K562 (cell line): ENCODE measurements around the gene KLHL29. TPM values are rescaled to one million over a fixed set of nuclear protein-coding genes. Genes with fewer than 3 reads are reported as not detected.

Experiments
- ATAC-seq: fragments of 200-7000 bp; cut with Tn5 transposase; 3 replicates; pipeline ENCODE4 v1.9.1; 2020; ENCODE audit warnings: moderate library complexity
- BruUV-seq: library from RNA; stranded (reverse); fragments of 400-500 nt; replicated peaks from 2 replicates; lab custom pipeline; 2021; lab: Mats Ljungman, UMichigan
- CTCF ChIA-PET: fragments of 300-600 bp; formaldehyde crosslinking; extraction: SDS; loops from one replicate; lab custom pipeline; 2021; ENCODE audit warnings: low intra/inter-chr PET ratio; lab: Yijun Ruan, JAX
- POLR2A ChIA-PET: fragments of 300-600, 350-650 bp; sonication (Branson Sonifier 250); formaldehyde crosslinking; extraction: SDS; loops from one replicate; lab custom pipeline; 2021; ENCODE audit warnings: antibody characterized with exemption, inconsistent platforms; lab: Yijun Ruan, JAX
- DNase-seq, 4 experiments: peaks; one replicate each; pipeline versions ENCODE4 v3.0.0 to v3.0.0-alpha.2; 2011 to 2018; ENCODE audit warnings: low spot score in 3 of 4, mixed read lengths in 3 of 4; ENCODE audit errors: extremely low read depth in 1 of 4
- FAIRE-seq: peaks from 2 replicates; lab custom pipeline; 2011; peaks lifted over from hg19 to GRCh38; lab: Jason Lieb, UNC
- H2AFZ ChIP-seq: 2 replicates; pipeline ENCODE4 v1.6.0; 2011; ENCODE audit warnings: low read depth, low read length, control low read depth, inconsistent platforms
- H3K27ac ChIP-seq: fragments of 200-600 bp; 3 replicates; pipeline ENCODE4 v1.8.0; 2011; ENCODE audit warnings: low read depth, mild to moderate bottlenecking, control low read depth, inconsistent platforms, low read length, moderate library complexity, mixed read lengths; ENCODE audit errors: extremely low read depth
- H3K27me3 ChIP-seq, 2 experiments: fragments of 300-600 bp in 1 of 2; 2 replicates in 1 of 2; 3 replicates in 1 of 2; pipeline versions ENCODE4 v1.6.0 to v1.8.0; 2011; ENCODE audit warnings: inconsistent platforms in 2 of 2, low read length in 2 of 2, mild to moderate bottlenecking in 1 of 2, mixed read lengths in 1 of 2, moderate library complexity in 1 of 2; ENCODE audit not compliant: control insufficient read depth in 2 of 2, insufficient read depth in 2 of 2
- H3K36me3 ChIP-seq: fragments of 300-600 bp; 3 replicates; pipeline ENCODE4 v1.8.0; 2011; ENCODE audit warnings: mild to moderate bottlenecking, low read length, inconsistent platforms; ENCODE audit not compliant: control insufficient read depth, insufficient read depth
- H3K4me1 ChIP-seq, 2 experiments: fragments of 200-600 bp in 1 of 2; replicated peaks in 1 of 2; 2 replicates in 1 of 2; 3 replicates in 1 of 2; pipeline versions ENCODE4 v1.5.1 to v1.8.0; 2011; ENCODE audit warnings: inconsistent platforms in 2 of 2, low read length in 2 of 2, mild to moderate bottlenecking in 1 of 2, mixed read lengths in 1 of 2, moderate library complexity in 1 of 2; ENCODE audit not compliant: control insufficient read depth in 2 of 2, insufficient read depth in 2 of 2
- H3K4me2 ChIP-seq: 2 replicates; pipeline ENCODE4 v1.6.1; 2011; ENCODE audit warnings: low read length, control low read depth, inconsistent platforms, mixed read lengths; ENCODE audit not compliant: insufficient read depth
- H3K4me3 ChIP-seq: fragments of 200-600 bp; sonication (generic), shearing (Covaris generic); 2 replicates; pipeline ENCODE4 v1.5.1; 2016; ENCODE audit warnings: control low read depth, inconsistent platforms
- H3K79me2 ChIP-seq: fragments of 200-600 bp; 3 replicates; pipeline ENCODE4 v1.8.0; 2011; ENCODE audit warnings: low read length, inconsistent platforms; ENCODE audit not compliant: control insufficient read depth, insufficient read depth
- H3K9ac ChIP-seq, 2 experiments: 2 replicates each; pipeline versions ENCODE4 v1.6.0 to v1.6.1; 2011; ENCODE audit warnings: low read depth in 2 of 2, low read length in 2 of 2, control low read depth in 1 of 2, inconsistent platforms in 1 of 2, mild to moderate bottlenecking in 1 of 2, mixed read lengths in 1 of 2; ENCODE audit not compliant: insufficient read depth in 1 of 2
- H3K9me1 ChIP-seq: one replicate; pipeline ENCODE4 v1.6.0; 2011; ENCODE audit warnings: inconsistent platforms, mild to moderate bottlenecking, low read length, moderate library complexity; ENCODE audit not compliant: control insufficient read depth, insufficient read depth
- H3K9me3 ChIP-seq: replicated peaks from 2 replicates; pipeline ENCODE4 v1.5.1; 2011; ENCODE audit warnings: low read depth, low read length, inconsistent platforms; ENCODE audit not compliant: control insufficient read depth, insufficient read depth
- H4K20me1 ChIP-seq: replicated peaks from 2 replicates; pipeline ENCODE4 v1.6.1; 2011; ENCODE audit warnings: low read length, inconsistent platforms, mixed read lengths; ENCODE audit not compliant: control insufficient read depth, insufficient read depth
- ATF2 ChIP-seq: sonication (generic); formaldehyde crosslinking; IDR thresholded peaks from 2 replicates; pipeline ENCODE4 v1.8.1; 2022; ENCODE audit warnings: missing genetic modification reagents
- CHD2 ChIP-seq: IDR thresholded peaks from 2 replicates; pipeline ENCODE4 v1.6.1; 2011; ENCODE audit warnings: low read depth, low read length
- ESRRB ChIP-seq: fragments of 250-450 bp; sonication (Bioruptor Pico); IDR thresholded peaks from 2 replicates; pipeline ENCODE4 v1.5.0; 2020; ENCODE audit warnings: mild to moderate bottlenecking, moderate library complexity, borderline replicate concordance
- IRF2 ChIP-seq: sonication (generic); formaldehyde crosslinking; IDR thresholded peaks from 2 replicates; pipeline ENCODE4 v1.8.1; 2022; ENCODE audit warnings: mild to moderate bottlenecking, missing genetic modification reagents
- MITF ChIP-seq: IDR thresholded peaks from 2 replicates; pipeline ENCODE4 v1.6.1; 2014; ENCODE audit warnings: antibody characterized with exemption
- NR2C2 ChIP-seq, 2 experiments: fragments of 200-800 bp in 1 of 2; sonication (Bioruptor generic) in 1 of 2; sonication (generic) in 1 of 2; formaldehyde crosslinking in 1 of 2; IDR thresholded peaks; 2 replicates each; pipeline versions ENCODE4 v1.6.1 to v1.8.0; 2016 to 2022; ENCODE audit warnings: mild to moderate bottlenecking in 1 of 2, missing compliant biosample characterization in 1 of 2, missing genetic modification characterization in 1 of 2, missing genetic modification reagents in 1 of 2
- POU5F1 ChIP-seq: fragments of 150-350 bp; IDR thresholded peaks from 2 replicates; pipeline ENCODE4 v1.6.1; 2014; ENCODE audit warnings: borderline replicate concordance, low read length, low read depth, mild to moderate bottlenecking; ENCODE audit not compliant: partially characterized antibody
- RBM39 ChIP-seq: fragments of 200-400 bp; formaldehyde crosslinking; optimal IDR thresholded peaks from 2 replicates; pipeline ENCODE3; 2018; ENCODE audit warnings: low read depth, low read length
- THAP12 ChIP-seq: fragments of 250-450 bp; sonication (Bioruptor Pico); IDR thresholded peaks from 2 replicates; pipeline ENCODE4 v1.9.0; 2021; ENCODE audit warnings: mild to moderate bottlenecking, inconsistent platforms
- ZNF12 ChIP-seq: sonication (generic); formaldehyde crosslinking; IDR thresholded peaks from 2 replicates; pipeline ENCODE4 v1.4.0; 2020; ENCODE audit warnings: mild to moderate bottlenecking, missing genetic modification reagents
- ZNF197 ChIP-seq: fragments of 200-800 bp; sonication (Bioruptor generic); IDR thresholded peaks from 2 replicates; pipeline ENCODE4 v1.6.1; 2016; ENCODE audit warnings: low read depth, missing genetic modification characterization, missing compliant biosample characterization
- ZNF449 ChIP-seq: fragments of 250-450 bp; sonication (Bioruptor Pico); IDR thresholded peaks from 2 replicates; pipeline ENCODE4 v1.8.0; 2022; ENCODE audit warnings: moderate library complexity, mild to moderate bottlenecking, inconsistent platforms
- ZNF75A ChIP-seq: fragments of 450-650 bp; formaldehyde crosslinking; IDR thresholded peaks from 2 replicates; pipeline ENCODE4 v1.4.0; 2020; ENCODE audit warnings: mild to moderate bottlenecking
- WGBS: fragments of 100-300 bp; shearing (Covaris generic); methylation state at CpG from one replicate; pipeline ENCODE4 v1.1.6; 2016; ENCODE audit warnings: low coverage, mixed read lengths; ENCODE audit not compliant: insufficient coverage; ENCODE audit errors: missing lambda C conversion rate; 5-methylcytosine and 5-hydroxymethylcytosine counted together
- in situ Hi-C: fragments of 300-500 bp; cut with MboI; formaldehyde crosslinking; loops from 4 replicates; pipeline ENCODE4 v1.15.0; 2018; ENCODE audit warnings: inconsistent platforms, mixed read lengths
- intact Hi-C: fragments of 100-400 bp; cut with micrococcal nuclease; formaldehyde crosslinking; loops from 2 replicates; pipeline ENCODE4 v1.14.2; 2022
- polyA plus RNA-seq, 8 experiments: library from polyadenylated mRNA; depleted of rRNA in 4 of 8; stranded (reverse) in 5 of 8; unstranded in 3 of 8; fragments of >200 nt; fragmentation: Nextera tagmentation in 2 of 8; fragmentation: Illumina TruSeq in 1 of 8; extraction: Ambion mirVana in 2 of 8; extraction: Trizol in 1 of 8; gene quantifications; 2 replicates each; pipeline versions ENCODE4 v1.2.1 to v1.2.3, GENCODE V29; 2011 to 2014; ENCODE audit warnings: inconsistent platforms in 1 of 8, missing spikeins in 1 of 8
- total RNA-seq, 7 experiments: library from RNA; depleted of rRNA in 6 of 7; stranded (reverse); fragments of >200 nt in 6 of 7; fragmentation: Illumina TruSeq in 2 of 7; extraction: Trizol in 2 of 7; gene quantifications; 2 replicates each; pipeline versions ENCODE4 v1.2.1 to v1.2.3, GENCODE V29; 2011 to 2021; ENCODE audit warnings: low replicate concordance in 1 of 7

The KLHL29 gene
- total and polyA plus RNA-seq, 9 of the 15 experiments (the other 6 are each of a cell fraction or from before 2014, with no cell fraction given) = 0.03 to 0.31 (median 0.08) TPM; not detected in 1

- FAIRE-seq (no peak), ATAC-seq (no peak), DNase-seq (no peak)
- intact Hi-C loops = no loop called here
- Histone ChIP-seq H3K4me3 (no peak overlapping the region), H2AFZ (no peak overlapping the region), H3K9me3 (no peaks in the 10 kb centered on the region), H3K9ac (no peak overlapping the region), H3K27ac (no peak overlapping the region), H3K4me1 (no peaks in the 10 kb centered on the region), H3K27me3 (peaks cover 30 to 80% of the 10 kb centered on the region in 2 experiments), H3K9me1 (no peaks in the 10 kb centered on the region), H4K20me1 (peaks cover 5% of the 10 kb centered on the region; the same call in 1 of the 2 replicates), H3K4me2 (no peak overlapping the region), H3K79me2 (no peaks in the 10 kb centered on the region), H3K36me3 (no peaks in the 10 kb centered on the region)
- BruUV-seq = no TSS peak
- in situ Hi-C loops = no loop called here
- POLR2A ChIA-PET = no interaction called here
- 1% methylated on average over 10 of the region's 10 CpGs for WGBS
- CTCF ChIA-PET = no interaction called here
- TF ChIP-seq THAP12 (CRISPR knock-in tag) (no peak), IRF2 (CRISPR knock-in tag) (no peak), ZNF449 (no peak), ATF2 (no peak), ZNF12 (no peak), CHD2 (no peak), RBM39 (no peak), ZNF75A (CRISPR knock-in tag) (no peak), POU5F1 (no peak), ZNF197 (CRISPR knock-in tag) (no peak), ESRRB (CRISPR knock-in tag) (no peak), NR2C2 (CRISPR knock-in tag; IDR thresholded peaks at IDR 0.05) (no peak), NR2C2 (tag; IDR thresholded peaks at IDR 0.05) (no peak), MITF (no peak)
These were observed 264.3 kb downstream of the KLHL29 start for GRCh38 chr2:23649303-23649702.
